CD4-positive, alpha-beta T cell treated with Interleukin-17A for 4 hours (primary cell): ENCODE data around the gene TUBB8.
"Not testable (repeated sequence)": the region's sequence is repeated elsewhere in the genome, so short reads cannot be mapped to it uniquely, and the experiment has no call there.

ENCODE experiments used
- DNase-seq: peaks from one replicate; pipeline ENCODE4 v3.0.0-alpha.2; 2020; ENCODE audit warnings: mixed read lengths

The TUBB8 gene

DNA sequence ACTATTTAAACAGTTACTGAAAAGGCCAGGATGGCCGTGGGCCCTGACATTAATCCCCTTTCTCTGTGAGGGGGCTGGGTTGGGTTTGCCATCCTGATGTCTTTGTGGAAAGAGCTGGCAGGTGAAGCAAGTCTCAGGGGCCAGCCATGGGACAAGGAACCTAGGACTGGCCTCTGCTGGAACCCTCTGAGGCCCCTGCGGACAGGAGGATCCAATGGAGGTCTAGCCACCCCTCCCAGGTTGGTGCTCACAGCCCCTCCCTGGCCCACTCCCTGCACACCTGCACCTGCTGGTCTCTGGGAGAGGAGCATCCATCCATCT is 35.8 kb downstream of the TUBB8 start:
- DNase-seq, result not testable (repeated sequence)

DNA sequence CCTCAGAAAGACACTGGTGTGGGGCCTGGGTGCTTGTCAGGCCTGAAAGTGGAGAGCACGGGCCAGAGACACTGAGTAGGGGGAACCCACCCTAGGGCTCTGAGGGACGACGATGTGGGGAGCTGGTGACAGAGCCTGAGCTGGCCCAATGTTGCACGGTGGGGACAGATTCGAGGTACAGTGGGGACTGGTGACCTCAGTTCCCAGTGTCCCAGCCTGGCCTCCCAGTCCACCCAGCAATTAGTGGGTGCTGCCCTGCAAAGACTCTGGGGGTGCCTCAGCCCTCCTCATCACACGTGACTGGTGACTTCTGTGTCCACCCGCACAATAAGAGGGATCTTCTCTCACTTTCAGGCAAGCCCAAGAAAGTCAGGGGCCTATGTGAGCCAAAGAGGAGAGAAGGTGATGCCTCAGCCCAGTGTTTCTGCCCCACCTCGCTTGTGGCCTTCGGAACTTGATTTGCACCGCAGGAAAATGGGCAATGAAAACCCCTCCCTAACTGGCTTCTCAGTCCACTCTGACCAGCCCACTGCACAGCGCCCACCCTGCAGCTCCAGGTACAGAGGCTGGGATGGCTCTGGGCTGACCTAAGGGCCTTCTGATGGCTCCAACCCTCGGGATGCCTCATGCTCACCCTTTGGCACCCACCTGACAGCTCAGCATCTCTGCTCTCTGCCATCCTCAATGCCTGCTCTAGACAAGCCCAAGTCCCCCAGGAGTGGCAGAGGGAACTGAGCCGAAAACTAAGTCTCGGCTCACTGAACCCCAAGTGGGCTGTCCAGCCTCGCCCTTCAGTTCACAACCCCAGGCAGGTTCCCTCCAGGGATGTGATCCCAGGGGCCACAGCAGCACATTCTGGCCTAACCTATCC is 36.4 kb downstream of the TUBB8 start:
- not testable (repeated sequence) for DNase-seq

DNA sequence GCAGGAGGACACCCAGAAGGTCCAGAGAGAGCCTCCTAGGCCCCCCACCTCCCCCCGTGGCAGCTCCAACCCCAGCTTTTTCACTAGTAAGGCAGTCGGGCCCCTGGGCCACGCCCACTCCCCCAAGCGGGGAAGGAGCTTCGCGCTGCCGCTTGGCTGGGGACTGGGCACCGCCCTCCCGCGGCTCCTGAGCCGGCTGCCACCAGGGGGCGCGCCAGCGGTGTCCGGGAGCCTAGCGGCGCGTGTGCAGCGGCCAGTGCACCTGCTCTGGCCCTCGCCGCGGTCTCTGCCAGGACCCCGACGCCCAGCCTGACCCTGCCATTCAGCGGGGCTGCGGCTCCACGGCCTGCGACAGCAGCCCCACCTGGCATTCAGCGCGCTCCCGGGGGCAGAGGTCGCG is 37.8 kb downstream of the TUBB8 start:
- DNase-seq, result not testable (repeated sequence)

DNA sequence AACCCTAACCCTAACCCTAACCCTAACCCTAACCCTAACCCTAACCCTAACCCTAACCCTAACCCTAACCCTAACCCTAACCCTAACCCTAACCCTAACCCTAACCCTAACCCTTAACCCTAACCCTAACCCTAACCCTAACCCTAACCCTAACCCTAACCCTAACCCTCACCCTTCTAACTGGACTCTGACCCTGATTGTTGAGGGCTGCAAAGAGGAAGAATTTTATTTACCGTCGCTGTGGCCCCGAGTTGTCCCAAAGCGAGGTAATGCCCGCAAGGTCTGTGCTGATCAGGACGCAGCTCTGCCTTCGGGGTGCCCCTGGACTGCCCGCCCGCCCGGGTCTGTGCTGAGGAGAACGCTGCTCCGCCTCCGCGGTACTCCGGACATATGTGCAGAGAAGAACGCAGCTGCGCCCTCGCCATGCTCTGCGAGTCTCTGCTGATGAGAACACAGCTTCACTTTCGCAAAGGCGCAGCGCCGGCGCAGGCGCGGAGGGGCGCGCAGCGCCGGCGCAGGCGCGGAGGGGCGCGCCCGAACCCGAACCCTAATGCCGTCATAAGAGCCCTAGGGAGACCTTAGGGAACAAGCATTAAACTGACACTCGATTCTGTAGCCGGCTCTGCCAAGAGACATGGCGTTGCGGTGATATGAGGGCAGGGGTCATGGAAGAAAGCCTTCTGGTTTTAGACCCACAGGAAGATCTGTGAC is 38.7 kb downstream of the TUBB8 start:
- DNase-seq, result not testable (repeated sequence)
